ENCODE data around the gene FARS2. TPM values are rescaled to one million over a fixed set of nuclear protein-coding genes. Genes with fewer than 3 reads are reported as not detected.

FARS2 gene
- total RNA-seq, 1 experiment from 2014 or later: 15.0 TPM

DNA sequence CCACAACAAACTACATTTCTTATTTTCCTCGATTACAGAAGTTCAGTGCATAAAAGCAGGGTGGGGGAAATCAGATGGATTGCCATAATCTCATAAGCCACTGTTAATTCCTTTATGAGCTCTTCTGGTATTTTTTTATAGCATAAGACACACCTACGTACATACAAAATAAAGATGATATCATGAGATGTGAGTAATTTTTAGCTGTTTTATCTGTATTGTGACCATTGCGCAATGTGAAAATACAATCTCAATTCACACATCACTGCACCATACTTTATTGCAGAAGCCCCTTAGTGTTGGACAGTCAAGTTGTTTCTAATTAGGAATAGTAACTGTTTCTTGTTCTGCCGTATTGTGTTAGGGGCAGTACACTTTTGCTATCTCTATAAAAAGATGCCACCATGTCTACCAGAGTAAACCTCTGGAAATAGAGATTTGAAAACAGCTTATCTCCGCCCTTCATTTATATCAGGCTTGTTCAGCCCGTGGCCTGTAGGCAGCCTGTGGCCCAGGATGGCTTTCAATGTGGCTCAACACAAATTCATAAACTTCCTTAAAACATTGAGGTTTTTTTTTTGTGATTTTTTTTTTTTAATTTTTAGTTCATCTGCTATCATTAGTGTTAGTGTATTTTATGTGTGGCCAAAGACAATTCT lies 90.4 kb downstream of the FARS2 start:
- ATAC-seq: no peak

DNA sequence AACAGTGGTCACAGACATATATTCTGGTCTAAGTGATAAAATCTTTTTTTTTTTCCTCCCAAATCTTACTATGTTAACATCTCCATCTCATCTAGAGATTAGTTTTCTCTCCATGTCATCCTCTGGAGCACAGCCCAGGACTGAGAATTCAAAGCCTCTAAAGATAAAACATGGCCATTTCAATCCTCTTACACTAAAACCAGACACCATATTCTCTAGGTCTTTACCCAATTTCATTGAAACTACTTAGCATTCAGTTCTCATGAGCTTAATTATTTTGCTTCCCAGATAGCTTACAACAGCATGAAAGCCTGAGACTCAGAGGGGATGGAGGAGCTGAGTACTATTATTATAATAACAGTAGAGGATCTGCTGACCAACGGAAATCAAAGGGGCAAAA lies 92.7 kb downstream of the FARS2 start:
- TF ChIP-seq, protein P1, sequence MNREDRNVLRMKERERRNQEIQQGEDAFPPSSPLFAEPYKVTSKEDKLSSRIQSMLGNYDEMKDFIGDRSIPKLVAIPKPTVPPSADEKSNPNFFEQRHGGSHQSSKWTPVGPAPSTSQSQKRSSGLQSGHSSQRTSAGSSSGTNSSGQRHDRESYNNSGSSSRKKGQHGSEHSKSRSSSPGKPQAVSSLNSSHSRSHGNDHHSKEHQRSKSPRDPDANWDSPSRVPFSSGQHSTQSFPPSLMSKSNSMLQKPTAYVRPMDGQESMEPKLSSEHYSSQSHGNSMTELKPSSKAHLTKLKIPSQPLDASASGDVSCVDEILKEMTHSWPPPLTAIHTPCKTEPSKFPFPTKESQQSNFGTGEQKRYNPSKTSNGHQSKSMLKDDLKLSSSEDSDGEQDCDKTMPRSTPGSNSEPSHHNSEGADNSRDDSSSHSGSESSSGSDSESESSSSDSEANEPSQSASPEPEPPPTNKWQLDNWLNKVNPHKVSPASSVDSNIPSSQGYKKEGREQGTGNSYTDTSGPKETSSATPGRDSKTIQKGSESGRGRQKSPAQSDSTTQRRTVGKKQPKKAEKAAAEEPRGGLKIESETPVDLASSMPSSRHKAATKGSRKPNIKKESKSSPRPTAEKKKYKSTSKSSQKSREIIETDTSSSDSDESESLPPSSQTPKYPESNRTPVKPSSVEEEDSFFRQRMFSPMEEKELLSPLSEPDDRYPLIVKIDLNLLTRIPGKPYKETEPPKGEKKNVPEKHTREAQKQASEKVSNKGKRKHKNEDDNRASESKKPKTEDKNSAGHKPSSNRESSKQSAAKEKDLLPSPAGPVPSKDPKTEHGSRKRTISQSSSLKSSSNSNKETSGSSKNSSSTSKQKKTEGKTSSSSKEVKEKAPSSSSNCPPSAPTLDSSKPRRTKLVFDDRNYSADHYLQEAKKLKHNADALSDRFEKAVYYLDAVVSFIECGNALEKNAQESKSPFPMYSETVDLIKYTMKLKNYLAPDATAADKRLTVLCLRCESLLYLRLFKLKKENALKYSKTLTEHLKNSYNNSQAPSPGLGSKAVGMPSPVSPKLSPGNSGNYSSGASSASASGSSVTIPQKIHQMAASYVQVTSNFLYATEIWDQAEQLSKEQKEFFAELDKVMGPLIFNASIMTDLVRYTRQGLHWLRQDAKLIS (CRISPR knock-in tag; IDR thresholded peaks at IDR 0.05; ENCODE audit: borderline replicate concordance): no peak
- TF ChIP-seq ERG (CRISPR knock-in tag; IDR thresholded peaks at IDR 0.05): no peak
- TF ChIP-seq NFE2L1 (CRISPR knock-in tag; IDR thresholded peaks at IDR 0.05): no peak
- no peak for TF ChIP-seq ATF2 (CRISPR knock-in tag; IDR thresholded peaks at IDR 0.05; ENCODE audit: borderline replicate concordance, low read depth)
- Mint-ChIP-seq H3K36me3 (peaks cover 1% of the 10 kb centered on the region; the same call in 1 of the 2 replicates), H3K4me1 (peaks cover 13% of the 10 kb centered on the region), H3K27ac (no peak overlapping the region), H3K9me3 (peaks cover 5% of the 10 kb centered on the region; the same call in 1 of the 2 replicates), H3K4me3 (no peak overlapping the region), H3K27me3 (ENCODE audit: low read depth) (no peaks in the 10 kb centered on the region)
- POLR2A ChIA-PET: interaction anchor here (0.6 kb wide), 1 partner anchor 11 kb away, joined by 3 read pairs; no protein-coding TSS in a partner anchor
- DNase-seq (ENCODE audit: low spot score): no peak
- CTCF ChIA-PET: no interaction called here
- ATAC-seq: no peak

More for the DNA sequence above, 90.4 kb downstream of the FARS2 start:
- TF ChIP-seq ATF3 (CRISPR knock-in tag; conservative IDR thresholded peaks at IDR 0.05): no peak
- no peak for TF ChIP-seq NFATC4 (CRISPR knock-in tag; IDR thresholded peaks at IDR 0.05)
- no peak for TF ChIP-seq EMX1 (CRISPR knock-in tag; IDR thresholded peaks at IDR 0.05)
- no peak for TF ChIP-seq CREM (CRISPR knock-in tag; IDR thresholded peaks at IDR 0.05)
- no peak for TF ChIP-seq NR3C1 (CRISPR knock-in tag; conservative IDR thresholded peaks at IDR 0.05; ENCODE audit: low read depth)
- no peak for TF ChIP-seq IRF2 (CRISPR knock-in tag; IDR thresholded peaks at IDR 0.05; ENCODE audit: borderline replicate concordance, low read depth)
- no peak for TF ChIP-seq JUN (CRISPR knock-in tag; IDR thresholded peaks at IDR 0.05)
- TF ChIP-seq OVOL2 (CRISPR knock-in tag; IDR thresholded peaks at IDR 0.05; ENCODE audit: borderline replicate concordance): no peak
- TF ChIP-seq ZNF396 (CRISPR knock-in tag; IDR thresholded peaks at IDR 0.05; ENCODE audit: borderline replicate concordance): no peak
- TF ChIP-seq, protein P2, sequence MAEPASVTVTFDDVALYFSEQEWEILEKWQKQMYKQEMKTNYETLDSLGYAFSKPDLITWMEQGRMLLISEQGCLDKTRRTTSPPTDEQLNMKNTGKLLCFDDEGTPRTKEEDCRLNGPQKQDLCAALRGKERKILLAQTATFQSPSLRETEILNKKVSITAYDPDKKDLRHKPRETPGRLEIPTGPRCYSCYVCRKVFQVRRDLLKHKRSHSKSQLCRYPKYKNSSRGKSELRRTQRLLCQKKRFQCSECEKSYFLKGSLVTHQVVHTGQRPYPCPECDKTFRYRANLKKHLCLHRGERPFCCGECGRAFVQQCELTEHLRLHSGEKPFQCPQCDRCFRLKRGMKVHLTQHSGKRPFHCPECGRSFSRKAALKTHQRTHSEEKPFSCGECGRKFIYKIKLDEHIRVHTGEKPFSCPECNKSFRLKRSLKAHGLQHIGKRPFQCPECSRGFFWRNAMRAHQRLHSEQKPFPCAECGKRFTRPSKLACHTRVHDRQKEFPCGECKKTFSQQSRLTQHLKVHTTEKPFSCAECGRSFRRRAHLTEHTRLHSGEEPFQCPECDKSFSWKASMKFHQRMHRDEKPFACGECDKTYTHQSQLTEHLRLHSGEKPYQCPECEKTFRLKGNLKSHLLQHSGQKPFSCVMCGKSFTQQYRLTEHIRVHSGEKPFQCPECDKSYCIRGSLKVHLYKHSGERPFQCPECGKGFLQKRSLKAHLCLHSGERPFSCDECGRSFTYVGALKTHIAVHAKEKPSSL (CRISPR knock-in tag; conservative IDR thresholded peaks at IDR 0.05): no peak
- no peak for TF ChIP-seq E2F4 (CRISPR knock-in tag; IDR thresholded peaks at IDR 0.05; ENCODE audit: borderline replicate concordance, low read depth)
- TF ChIP-seq JAZF1 (CRISPR knock-in tag; IDR thresholded peaks at IDR 0.05): no peak
- TF ChIP-seq, protein P3, sequence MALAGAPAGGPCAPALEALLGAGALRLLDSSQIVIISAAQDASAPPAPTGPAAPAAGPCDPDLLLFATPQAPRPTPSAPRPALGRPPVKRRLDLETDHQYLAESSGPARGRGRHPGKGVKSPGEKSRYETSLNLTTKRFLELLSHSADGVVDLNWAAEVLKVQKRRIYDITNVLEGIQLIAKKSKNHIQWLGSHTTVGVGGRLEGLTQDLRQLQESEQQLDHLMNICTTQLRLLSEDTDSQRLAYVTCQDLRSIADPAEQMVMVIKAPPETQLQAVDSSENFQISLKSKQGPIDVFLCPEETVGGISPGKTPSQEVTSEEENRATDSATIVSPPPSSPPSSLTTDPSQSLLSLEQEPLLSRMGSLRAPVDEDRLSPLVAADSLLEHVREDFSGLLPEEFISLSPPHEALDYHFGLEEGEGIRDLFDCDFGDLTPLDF (CRISPR knock-in tag; IDR thresholded peaks at IDR 0.05): no peak
- no peaks in the 10 kb centered on the region for H3K27me3 Mint-ChIP-seq (ENCODE audit: low read depth)
- peaks cover 11% of the 10 kb centered on the region for H3K9me3 Mint-ChIP-seq
- CTCF ChIA-PET: no interaction called here
- peaks cover 7% of the 10 kb centered on the region; the same call in 1 of the 2 replicates for H3K36me3 Mint-ChIP-seq
- H3K27ac Mint-ChIP-seq: no peak overlapping the region
- DNase-seq (ENCODE audit: low spot score): no peak
- POLR2A ChIA-PET: no interaction called here
- H3K4me1 Mint-ChIP-seq: peaks cover 13% of the 10 kb centered on the region
- no peak overlapping the region for H3K4me3 Mint-ChIP-seq

Data from WTC11 (cell line).